ENCODE results near the gene SNX15. TPM values are rescaled to one million over a fixed set of nuclear protein-coding genes. Genes with fewer than 3 reads are reported as not detected.
A peak's percentile ranks its signal among the peaks of the same experiment; 100 is the strongest.

The SNX15 gene
- total RNA-seq, 4 donors from 2014 or later: 16.9 to 33.3 (median 25.9) TPM

DNA sequence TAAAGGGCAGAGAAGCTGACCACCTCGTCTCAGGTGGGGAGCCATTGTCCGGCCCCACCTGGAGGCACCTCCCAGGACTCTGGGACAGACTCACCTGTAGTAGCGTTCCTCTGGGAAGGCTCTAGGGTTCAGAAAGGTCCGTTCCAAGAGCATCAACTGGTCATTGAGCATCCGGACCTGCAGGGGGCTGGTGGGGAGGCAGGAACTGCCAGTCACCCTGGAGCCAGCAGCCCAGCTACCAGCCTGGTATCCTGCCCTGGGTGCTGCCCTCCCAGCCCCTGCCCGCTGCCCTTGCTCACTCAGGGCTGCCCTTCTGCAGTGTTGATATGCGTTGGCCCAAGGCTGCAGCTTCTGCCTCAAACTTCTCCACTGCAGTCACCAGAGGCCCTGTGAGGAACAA lies 18.5 kb downstream of the SNX15 start:
- peaks cover 0 to 10% of the 10 kb centered on the region in 2 donors for H3K36me3 ChIP-seq
- in situ Hi-C loops (cut with MboI; ENCODE audit: low sequenced_read_pairs in 4 of 4) (no loop called here), intact Hi-C loops (cut with DNase I; ENCODE audit: low total_unique reads) (no loop called here)
- no peaks in the 10 kb centered on the region for H3K9me3 ChIP-seq
- TF ChIP-seq POLR2A (IDR thresholded peaks at IDR 0.05): no peak
- TF ChIP-seq, protein P1, sequence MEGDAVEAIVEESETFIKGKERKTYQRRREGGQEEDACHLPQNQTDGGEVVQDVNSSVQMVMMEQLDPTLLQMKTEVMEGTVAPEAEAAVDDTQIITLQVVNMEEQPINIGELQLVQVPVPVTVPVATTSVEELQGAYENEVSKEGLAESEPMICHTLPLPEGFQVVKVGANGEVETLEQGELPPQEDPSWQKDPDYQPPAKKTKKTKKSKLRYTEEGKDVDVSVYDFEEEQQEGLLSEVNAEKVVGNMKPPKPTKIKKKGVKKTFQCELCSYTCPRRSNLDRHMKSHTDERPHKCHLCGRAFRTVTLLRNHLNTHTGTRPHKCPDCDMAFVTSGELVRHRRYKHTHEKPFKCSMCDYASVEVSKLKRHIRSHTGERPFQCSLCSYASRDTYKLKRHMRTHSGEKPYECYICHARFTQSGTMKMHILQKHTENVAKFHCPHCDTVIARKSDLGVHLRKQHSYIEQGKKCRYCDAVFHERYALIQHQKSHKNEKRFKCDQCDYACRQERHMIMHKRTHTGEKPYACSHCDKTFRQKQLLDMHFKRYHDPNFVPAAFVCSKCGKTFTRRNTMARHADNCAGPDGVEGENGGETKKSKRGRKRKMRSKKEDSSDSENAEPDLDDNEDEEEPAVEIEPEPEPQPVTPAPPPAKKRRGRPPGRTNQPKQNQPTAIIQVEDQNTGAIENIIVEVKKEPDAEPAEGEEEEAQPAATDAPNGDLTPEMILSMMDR (IDR thresholded peaks at IDR 0.05 in 4 of 5, conservative IDR thresholded peaks at IDR 0.05 in 1 of 5): no peak
- DNase-seq (no peak), ATAC-seq (no peak)
- peaks cover 8 to 15% of the 10 kb centered on the region in 2 donors for H3K4me1 ChIP-seq
- no peaks in the 10 kb centered on the region for H3K27me3 ChIP-seq
- no peak overlapping the region for H3K27ac ChIP-seq
- H3K4me3 ChIP-seq: no peak overlapping the region

DNA sequence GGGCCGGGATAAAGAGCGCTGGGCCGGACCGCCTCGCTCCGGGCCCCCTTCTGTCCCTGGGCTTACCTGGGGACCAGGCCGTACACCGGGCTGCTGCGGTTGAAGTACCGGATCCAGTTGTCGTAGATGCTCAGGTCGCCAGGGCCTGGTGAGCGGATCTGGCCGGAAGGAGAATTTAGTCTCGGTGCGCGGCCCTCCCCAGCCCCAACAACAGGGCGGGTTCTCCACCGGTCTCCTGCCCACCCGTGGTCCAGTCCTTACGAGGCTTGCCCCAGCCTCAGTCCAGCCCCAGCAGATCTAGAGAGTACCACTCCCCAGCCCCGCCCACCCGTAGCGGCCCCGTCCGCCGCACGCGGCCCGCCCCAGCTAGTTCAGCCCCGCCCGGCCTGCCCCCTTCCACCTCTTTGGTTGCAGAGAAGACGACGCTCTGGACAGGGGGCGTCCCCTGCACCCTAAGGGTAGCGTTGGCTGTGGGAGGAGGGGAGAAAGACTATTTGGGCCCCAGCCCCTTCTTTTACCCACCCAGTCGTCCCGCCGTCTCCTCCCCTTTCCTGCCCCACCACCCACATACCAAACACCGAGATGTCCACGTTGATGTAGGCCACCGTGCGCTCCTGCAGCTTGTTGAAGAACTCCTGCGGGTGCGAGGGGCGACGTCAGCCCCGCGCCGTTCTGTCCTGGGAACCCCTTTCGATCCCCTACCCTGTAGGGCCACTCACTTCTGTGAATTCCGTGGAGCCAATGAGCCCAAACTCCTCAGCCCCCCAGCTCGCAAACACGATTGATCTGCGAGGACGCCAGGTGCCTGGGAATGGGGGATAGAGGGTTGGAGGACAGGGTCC lies 20.6 kb downstream of the SNX15 start:
- ATAC-seq (no peak), DNase-seq (no peak)
- H3K4me3 ChIP-seq: peak overlapping the region; percentile 47 to 52 (median 48)
- in situ Hi-C loops (cut with MboI; ENCODE audit: low sequenced_read_pairs in 4 of 4): no loop called here
- peaks cover 0 to 10% of the 10 kb centered on the region in 2 donors for H3K36me3 ChIP-seq
- no peaks in the 10 kb centered on the region for H3K27me3 ChIP-seq
- peak overlapping the region; percentile 29 to 48 (median 34) for H3K27ac ChIP-seq
- H3K9me3 ChIP-seq: no peaks in the 10 kb centered on the region
- peaks cover 0 to 4% of the 10 kb centered on the region in 2 donors for H3K4me1 ChIP-seq
- intact Hi-C loops (cut with DNase I; ENCODE audit: low total_unique reads): no loop called here
- TF ChIP-seq POLR2A (IDR thresholded peaks at IDR 0.05): no peak
- TF ChIP-seq, protein P1 (IDR thresholded peaks at IDR 0.05 in 4 of 5, conservative IDR thresholded peaks at IDR 0.05 in 1 of 5): no peak

DNA sequence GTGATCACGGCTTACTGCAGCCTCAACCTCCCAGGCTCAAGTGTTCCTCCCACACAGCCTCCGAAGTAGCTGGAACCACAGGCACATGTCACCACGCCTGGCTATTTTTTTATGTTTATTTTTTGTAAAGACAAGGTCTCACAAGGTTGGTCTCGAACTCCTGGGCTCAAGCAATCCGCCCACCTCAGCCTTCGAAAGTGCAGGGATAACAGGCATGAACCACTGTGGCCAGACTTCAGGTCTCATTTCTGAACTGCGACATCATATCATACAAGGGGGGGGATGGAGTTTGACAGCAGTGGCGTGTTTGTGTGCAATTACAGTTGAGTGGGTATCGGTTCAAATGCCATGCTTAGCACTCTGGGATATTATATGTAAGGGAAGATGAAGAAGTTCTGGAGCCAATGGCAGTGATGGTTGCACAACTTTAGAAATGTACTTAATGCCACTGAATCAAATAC lies 24.2 kb downstream of the SNX15 start:
- no peak overlapping the region for H3K4me3 ChIP-seq
- in situ Hi-C loops (cut with MboI; ENCODE audit: low sequenced_read_pairs in 4 of 4) (no loop called here), intact Hi-C loops (cut with DNase I; ENCODE audit: low total_unique reads) (no loop called here)
- H3K27me3 ChIP-seq: no peaks in the 10 kb centered on the region
- H3K27ac ChIP-seq: no peak overlapping the region
- no peaks in the 10 kb centered on the region for H3K36me3 ChIP-seq
- DNase-seq: no peak
- ATAC-seq: no peak
- no peaks in the 10 kb centered on the region for H3K4me1 ChIP-seq
- H3K9me3 ChIP-seq: no peaks in the 10 kb centered on the region
- TF ChIP-seq POLR2A (IDR thresholded peaks at IDR 0.05): no peak
- TF ChIP-seq, protein P1 (IDR thresholded peaks at IDR 0.05 in 4 of 5, conservative IDR thresholded peaks at IDR 0.05 in 1 of 5): no peak

DNA sequence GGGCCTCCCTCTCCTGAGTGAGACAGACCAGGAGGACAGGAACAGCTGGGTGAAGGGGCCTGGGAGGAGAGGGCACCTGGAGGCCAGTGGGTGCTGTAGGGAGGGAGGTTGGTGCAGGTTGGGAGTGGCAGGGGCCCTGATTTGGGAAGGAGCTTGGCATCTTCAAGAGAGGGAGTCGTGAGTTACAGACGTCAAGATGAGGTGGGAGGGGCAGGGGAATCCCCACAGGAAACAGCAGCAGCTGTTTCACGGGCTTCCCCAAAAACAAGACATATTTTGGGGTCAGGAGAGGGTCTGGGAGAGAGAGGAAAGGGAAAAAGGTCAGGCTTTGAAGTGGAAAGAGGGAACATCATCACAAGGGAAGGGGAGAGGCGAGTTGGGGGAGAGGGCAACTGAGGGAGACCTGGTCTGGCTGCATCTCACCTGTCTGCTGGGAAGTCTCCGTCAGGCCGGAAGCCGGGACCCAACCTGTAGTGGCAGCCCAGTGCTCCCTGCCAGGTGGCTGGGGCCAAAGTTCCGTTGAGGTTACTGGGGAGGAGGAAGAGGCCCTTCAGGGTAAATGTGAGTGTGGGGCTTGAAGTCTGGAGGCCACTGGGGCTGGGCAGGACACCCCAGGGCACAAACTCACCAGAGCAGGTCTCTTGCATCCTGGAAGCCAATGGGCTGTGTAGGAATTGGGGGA lies 26.7 kb downstream of the SNX15 start:
- no peaks in the 10 kb centered on the region for H3K36me3 ChIP-seq
- H3K4me3 ChIP-seq: no peak overlapping the region
- in situ Hi-C loops (cut with MboI; ENCODE audit: low sequenced_read_pairs in 4 of 4) (no loop called here), intact Hi-C loops (cut with DNase I; ENCODE audit: low total_unique reads) (no loop called here)
- ATAC-seq (no peak), DNase-seq (no peak)
- H3K9me3 ChIP-seq: no peaks in the 10 kb centered on the region
- H3K27me3 ChIP-seq: no peaks in the 10 kb centered on the region
- TF ChIP-seq POLR2A (IDR thresholded peaks at IDR 0.05): no peak
- TF ChIP-seq, protein P1 (IDR thresholded peaks at IDR 0.05 in 4 of 5, conservative IDR thresholded peaks at IDR 0.05 in 1 of 5): no peak
- H3K27ac ChIP-seq: no peak overlapping the region
- H3K4me1 ChIP-seq: no peaks in the 10 kb centered on the region

All from gastrocnemius medialis (tissue), 4 donors.